GM12874 (cell line): ENCODE results near the gene GPC2.
"Not testable (repeated sequence)": the region's sequence is repeated elsewhere in the genome, so short reads cannot be mapped to it uniquely, and the experiment has no call there.

Experiments
- CTCF ChIP-seq: IDR thresholded peaks from 2 replicates; pipeline ENCODE4 v1.5.1; 2011; ENCODE audit warnings: low read depth, mild to moderate bottlenecking, control low read depth, low read length, moderate library complexity; ENCODE audit not compliant: insufficient read depth

Gene GPC2

GRCh38 chr7:100177045-100178001, at the start of gene GPC2, which contains the start of gene STAG3:
TSS of gene GPC2 (minus strand) at chr7:100177381. CDS start at chr7:100177199, 182 bp downstream.
TSS of gene STAG3 (plus strand) at chr7:100177918. CDS start at chr7:100180557, 2,639 bp downstream.
- TF ChIP-seq CTCF, result no peak

GRCh38 chr7:100222445-100223132, 45.4 kb upstream of the GPC2 start:
- no peak for TF ChIP-seq CTCF

- no peak for TF ChIP-seq CTCF
These were observed 44.7 kb upstream of the GPC2 start for GRCh38 chr7:100221767-100222444.

GRCh38 chr7:100221231-100221718, 44.1 kb upstream of the GPC2 start:
- TF ChIP-seq CTCF, result no peak

GRCh38 chr7:100220586-100221230, 43.5 kb upstream of the GPC2 start:
- TF ChIP-seq CTCF, result no peak

- not testable (repeated sequence) for TF ChIP-seq CTCF
These were observed 42.8 kb upstream of the GPC2 start, which contains the start of gene PVRIG for GRCh38 chr7:100219801-100220585. TSS of gene PVRIG (plus strand) at chr7:100219949. CDS start at chr7:100219971, 22 bp downstream.
